Left kidney (tissue), 1 donor: ENCODE measurements around the gene MYOZ2. TPM values are rescaled to one million over a fixed set of nuclear protein-coding genes. Genes with fewer than 3 reads are reported as not detected.

Experiments used
- polyA plus RNA-seq: library from polyadenylated mRNA; unstranded; fragments of 120-200 nt; gene quantifications from one replicate; pipeline ENCODE4 v1.2.1, GENCODE V29; 2013; ENCODE audit not compliant: insufficient read length

MYOZ2 gene
- polyA plus RNA-seq, 1 donor: 0.45 TPM

Other genes with a start within 250 kb of the MYOZ2 start
- 14.3 TPM for gene SYNPO2, start 247.0 kb upstream of the MYOZ2 start, polyA plus RNA-seq
- gene USP53, start 76.9 kb downstream of the MYOZ2 start, polyA plus RNA-seq: 45.1 TPM
- 0.05 TPM for gene FABP2, start 186.3 kb downstream of the MYOZ2 start, polyA plus RNA-seq